Kasumi-1 (cell line): ENCODE results near the gene FGF7.
"Not testable (repeated sequence)": the region's sequence is repeated elsewhere in the genome, so short reads cannot be mapped to it uniquely, and the experiment has no call there.

Source experiments
- DNase-seq, 2 experiments: peaks; one replicate each; lab custom pipeline; 2025; lab: John Stamatoyannopoulos, UW

The FGF7 gene

DNA sequence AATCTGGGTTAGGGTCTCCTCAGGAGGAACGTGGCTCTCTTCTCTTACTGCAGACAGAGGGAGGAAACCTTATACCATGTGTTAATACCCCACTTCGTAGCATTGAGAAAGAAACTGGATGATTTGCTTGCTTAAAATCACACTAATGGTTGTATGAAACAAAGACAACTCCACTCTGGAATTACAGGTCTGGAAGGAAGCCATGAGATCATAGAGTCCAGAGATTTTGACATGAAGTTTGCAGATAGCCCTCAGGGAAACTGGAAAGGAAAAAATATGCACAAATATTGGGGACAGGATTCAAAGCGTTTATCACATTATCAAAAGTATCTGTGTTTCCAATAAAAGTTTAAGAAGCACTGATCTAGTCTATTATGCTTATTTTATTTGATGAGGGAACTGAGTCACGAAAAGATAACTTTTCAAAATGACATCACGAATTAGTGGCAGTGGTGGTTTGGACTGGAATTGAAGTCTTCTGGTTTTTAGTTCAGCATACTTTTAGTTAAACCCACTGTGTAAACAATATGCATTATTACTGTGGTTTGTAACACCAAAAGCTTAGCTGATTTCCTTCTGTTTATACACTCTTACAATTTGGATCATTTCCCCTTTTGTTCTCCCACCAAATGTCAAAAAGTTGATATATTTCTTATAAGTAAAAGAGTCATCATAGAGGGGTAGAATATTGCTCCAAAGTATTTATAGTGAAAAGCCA is 16.8 kb downstream of the FGF7 start:
- peak in 1 of 2 experiments; percentile 52 for DNase-seq

DNA sequence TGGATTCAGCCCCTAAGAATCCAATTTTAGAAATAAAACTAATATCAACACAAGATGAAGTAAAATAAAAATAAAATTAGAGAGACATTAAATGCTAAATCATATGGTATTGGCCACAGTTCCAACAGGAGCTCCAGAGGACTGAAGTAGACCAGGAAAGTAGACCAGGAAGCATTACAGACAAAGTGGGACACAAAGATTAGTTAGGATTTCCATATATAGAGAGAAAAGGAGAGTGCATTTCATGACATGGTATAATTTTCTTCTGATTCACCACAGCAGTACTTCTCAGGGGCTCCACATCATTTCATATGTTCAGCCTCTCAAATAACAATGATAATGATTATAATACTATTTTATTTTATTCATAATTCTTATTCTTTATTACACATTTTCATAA is 18.3 kb downstream of the FGF7 start:
- no peak for DNase-seq

DNA sequence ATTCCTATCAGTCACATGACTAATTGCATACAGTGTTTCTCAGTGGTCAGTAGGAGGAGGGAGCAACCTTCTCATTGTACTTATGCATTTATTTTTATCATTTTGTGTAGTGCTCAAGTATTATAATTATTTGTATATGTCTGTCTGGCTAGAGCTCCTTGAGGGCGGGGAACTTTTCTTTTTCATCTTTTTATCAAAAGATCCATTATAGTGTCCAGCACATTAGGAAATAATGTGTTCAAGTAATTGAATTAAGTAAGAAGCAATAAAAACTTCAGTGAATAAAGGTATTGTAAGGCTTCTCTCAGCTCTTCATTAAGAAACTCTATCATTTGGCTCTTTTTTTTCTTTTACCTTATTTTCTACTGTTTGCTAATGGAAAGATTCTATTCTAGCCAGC is 18.8 kb downstream of the FGF7 start:
- DNase-seq = no peak

DNA sequence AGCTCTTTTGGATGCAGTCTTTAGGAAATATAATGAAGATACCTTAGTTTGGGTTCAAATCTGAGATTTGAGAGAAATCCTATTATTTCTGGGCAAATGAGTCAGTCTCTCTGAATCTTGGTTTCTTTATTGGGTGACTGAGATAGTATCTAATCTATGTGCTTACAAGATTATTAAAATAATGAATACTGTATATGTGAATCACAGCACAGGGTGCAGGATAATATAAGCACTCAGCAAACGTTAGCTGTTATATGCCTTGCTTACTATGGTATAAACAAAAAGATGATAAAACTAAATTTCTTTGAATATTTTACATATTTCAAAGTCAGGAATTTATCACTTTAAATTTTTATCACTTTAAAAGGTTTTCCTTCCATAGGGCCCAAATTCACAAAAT is 29.6 kb downstream of the FGF7 start:
- no peak for DNase-seq

DNA sequence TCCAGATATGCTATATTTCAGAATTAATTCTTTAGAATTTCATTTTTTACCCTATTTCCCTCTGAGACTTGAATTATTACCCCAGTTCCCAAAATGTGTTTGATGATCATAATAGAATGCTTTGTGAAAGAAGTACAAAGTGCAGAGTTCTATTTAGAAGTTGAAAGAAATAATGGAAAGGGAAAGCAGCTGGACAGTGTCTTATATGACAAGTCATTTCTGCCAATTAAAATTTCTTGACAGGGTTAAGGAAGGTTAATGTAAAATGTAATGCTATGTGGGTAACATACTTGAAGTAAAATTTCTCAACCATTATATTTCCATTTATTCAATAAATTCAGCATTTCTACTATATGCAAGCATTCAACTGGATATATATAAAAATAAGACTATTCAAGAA is 33.1 kb downstream of the FGF7 start:
- no peak for DNase-seq

DNA sequence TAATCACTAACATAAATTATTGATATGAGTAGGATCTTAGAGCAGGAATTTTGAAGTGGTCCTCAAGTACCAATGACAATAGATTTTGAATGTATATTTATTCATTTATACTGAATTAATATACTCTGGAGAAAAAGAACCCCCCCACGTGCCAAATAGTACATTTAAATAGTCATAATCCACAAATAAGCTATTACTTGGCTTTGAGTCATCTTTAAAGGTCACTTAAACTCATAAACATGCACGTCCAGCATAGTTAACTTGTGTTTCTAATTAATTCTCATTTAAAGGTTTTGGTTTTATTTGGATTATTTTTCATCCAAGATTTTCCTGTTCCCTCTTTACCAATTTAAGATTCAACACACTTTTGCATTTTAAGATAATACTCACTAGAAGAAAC is 35.1 kb downstream of the FGF7 start:
- no peak for DNase-seq

DNA sequence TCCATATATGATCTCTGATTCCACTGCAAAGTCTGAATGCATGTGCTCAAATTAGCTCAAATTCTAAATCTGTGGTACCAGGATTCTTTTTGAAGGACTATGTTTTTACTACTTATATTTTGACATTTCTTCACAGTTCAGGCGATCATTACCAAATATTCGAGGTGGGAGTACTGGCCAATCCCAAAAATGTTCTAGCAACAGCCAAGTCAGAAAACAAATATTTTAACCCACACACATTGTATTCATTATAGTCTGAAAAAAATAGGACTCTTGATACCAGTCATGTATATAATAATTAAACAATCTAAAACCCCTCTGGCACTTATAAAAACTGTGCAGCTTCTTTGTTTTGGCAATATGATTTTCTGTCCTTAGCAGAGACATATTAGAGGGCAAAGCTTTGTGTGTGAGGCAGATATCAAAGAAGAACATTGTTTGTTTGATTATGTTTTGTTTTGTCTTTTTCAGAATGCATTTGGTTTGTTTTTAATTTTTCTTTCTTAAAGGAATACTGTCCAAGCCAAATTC is 37.4 kb downstream of the FGF7 start:
- DNase-seq = no peak

DNA sequence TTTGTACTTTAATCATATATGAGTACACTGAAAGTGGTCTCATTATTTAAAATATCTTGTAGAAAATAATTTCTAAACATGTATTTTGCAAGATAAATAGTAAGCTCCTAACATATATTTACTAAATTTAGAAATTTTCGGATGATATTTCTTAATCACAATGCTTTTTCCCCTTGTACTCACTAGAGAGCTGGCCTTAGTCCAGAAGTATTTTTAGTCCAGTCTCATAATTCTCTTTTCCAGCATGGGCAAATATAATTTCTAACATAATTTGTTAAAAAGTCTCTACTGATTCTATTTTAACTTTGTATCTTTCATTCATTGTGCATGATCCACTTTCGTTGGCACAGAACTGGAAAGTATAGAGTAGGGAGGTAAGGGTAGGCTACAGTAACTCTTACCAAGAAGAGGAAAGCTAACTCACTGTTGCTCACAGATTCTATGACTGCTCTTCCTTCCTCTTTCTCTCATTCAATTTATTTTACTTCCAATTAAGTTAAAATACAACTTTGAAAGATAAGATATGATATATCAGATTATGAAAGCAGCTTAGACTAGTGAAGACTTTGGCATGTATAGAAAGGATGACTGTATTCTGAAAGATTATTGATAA is 39.3 kb downstream of the FGF7 start:
- peak; percentile 63 to 65 for DNase-seq

DNA sequence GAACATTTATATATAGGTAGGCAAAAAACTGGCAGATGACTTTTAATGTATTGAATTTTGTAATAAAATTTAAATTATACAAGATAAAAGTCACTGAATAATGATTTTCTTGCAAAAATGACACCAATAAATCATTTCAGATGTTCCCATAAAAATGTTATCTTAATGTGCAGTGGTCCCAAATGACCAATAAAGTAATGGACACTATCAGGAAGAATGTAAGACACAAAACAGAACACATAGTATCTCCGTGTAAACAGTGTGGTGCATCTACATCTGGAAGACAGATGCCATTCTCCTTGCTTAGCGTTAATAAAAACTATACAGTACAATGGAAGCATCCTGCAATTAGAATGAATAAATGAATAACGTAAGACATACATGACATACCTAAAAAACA is 41.5 kb downstream of the FGF7 start:
- no peak for DNase-seq

DNA sequence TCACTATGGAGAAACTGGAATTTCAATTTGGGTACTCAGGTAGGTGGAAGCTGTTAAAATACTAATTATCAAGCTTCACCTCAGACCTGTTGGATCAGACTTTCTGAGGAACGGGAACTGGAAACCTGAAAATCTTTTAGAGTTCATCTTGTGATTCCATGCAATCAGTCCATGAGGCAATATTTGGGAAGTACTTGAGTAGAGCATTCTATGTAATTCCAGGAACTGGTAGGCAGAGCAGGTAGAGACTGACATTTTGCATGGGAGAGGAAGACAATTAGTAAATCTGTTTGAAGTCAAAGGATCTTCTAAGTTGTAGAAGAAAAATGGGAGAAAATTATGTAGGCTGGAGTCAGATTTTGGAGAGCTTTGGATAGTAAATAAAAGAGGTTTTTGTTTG is 43.1 kb downstream of the FGF7 start:
- DNase-seq = no peak

DNA sequence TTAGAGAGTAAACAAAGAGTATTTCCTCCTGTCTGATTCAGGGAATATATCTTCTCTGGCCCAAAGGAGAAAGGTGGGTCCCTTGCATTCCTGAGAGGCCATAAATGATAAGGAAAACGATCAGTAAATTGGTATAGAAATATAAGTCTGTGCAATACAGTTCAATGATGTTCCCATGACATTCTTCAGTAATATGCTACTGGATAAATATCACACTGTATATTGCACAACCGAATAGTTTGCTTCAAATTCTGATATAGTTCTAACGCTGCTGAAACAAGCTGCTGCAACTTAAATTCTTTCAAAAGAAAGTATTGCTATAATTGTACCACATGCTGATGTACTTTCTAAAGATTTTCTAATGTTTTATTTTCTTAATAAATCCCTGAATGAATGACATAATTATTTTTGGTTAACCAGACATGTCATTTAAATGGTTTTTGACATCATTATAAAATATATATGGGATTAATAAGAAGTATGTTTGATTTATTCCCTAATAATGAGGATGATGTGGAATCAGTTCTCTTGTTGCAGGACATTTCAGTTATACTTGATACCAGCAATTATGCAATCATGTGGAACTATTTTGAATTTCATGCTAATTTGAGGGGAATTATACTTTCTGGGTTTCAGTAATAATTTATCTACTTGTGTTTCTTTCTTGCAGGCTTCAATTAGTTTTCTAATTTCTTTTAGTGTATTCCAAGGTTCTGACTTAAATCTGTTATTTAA is 44.9 kb downstream of the FGF7 start:
- DNase-seq = no peak

DNA sequence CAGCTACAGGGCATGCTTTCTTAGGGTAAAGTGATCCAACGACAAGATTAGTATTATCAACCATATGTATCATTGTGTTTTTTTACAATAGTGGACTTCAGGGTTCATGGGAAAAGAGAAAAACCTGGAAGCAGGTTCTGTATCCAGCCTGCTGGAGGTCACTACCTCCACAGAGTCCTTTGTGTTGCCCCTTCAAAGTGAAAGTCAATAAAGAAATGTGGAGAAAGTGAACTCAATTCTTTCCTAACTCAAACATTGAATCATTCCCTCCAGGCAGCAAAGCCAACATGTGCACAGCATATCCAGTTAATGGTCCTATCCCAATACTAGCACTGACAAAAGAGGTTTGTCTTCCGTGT is 45.4 kb downstream of the FGF7 start:
- DNase-seq = no peak

DNA sequence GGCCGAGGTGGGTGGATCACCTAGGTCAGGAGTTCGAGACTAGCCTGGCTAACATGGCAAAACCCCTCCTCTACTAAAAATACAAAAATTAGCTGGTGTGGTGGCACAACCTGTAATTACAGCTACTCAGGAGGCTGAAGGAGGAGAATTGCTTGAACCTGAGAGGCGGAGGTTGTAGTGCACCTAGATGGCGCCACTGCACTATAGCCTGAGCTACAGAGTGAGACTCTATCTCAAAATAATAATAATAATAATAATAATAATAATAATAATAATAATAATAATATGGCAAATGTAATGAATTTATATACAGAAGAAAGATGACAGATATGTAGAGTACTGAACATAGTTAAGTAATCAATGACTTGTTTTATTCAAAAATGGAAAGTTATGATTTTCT is 48.2 kb downstream of the FGF7 start:
- DNase-seq = peak in 1 of 2 experiments; percentile 36

DNA sequence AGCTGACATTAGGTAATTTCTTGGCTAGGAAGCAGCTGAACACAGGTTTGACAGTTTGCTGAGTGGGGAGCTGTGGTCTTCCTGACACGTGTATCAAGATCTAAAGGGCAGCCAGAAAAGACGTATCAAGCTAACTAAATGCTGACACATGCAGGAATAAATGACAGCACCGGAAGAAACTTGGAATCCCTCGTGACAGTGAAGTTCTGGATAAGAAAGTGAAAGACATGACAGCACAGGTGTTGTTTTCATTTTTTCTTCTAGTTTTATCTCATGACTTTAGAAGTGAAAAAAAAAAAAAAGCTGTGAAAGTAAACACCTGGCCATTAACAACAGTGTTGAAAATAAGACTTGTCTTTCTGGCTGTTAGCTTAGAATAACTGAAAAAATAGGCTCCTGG is 48.7 kb downstream of the FGF7 start:
- no peak for DNase-seq

DNA sequence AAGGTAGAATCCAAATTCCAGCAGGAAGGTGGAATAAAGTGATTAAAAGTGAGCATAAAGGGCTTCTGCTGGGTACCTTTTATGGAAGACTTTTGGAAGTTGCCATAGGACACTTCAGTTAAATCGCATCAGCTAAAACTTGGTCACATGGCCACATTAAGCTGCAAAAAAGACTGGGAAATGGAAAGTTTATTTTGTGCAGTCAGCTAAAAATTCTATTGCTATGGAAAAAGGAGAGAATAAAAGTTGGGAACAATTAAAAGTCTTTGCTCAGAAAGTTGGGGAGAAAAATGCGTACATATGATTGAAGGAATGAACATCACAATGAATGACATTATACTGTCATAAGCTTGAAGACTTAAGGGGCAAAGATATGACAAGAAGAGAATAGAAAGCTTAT is 49.3 kb downstream of the FGF7 start:
- no peak for DNase-seq

DNA sequence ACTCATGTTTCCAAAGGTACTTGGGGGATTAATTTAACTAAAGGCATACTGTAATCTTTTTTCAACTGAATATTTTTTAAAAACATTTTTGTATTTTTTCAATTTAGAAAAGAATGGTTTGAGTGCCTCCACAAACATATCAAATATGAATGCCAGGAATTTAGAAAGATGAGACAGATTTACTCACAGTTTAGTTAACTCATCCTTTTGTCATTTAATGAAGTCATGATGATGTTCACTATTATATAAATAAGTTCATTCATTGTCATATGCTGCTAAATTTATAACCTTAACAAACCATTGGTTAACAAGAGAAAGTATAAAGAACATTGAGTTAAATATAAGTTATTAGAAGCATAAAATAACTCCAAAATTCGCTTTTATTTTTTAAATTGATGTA is 50.0 kb downstream of the FGF7 start:
- no peak for DNase-seq

DNA sequence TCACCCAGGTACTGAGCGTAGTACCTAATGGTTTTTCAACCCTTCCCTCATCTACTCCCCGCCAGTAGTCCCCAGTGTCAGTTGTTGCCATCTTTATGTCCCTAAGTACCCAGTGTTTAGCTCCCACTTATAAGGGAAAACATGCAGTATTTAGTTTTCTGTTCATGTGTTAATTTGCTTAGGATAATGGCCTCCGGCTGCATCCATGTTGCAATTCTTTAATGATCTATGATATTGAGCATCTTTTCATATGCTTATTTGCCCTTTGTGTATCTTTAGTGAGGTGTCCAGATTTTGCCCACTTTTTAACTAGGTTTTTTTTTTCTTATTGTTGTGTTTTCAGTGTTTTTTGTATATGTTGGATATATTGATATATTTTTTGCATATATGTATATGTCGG is 55.0 kb downstream of the FGF7 start:
- not testable (repeated sequence) for DNase-seq

DNA sequence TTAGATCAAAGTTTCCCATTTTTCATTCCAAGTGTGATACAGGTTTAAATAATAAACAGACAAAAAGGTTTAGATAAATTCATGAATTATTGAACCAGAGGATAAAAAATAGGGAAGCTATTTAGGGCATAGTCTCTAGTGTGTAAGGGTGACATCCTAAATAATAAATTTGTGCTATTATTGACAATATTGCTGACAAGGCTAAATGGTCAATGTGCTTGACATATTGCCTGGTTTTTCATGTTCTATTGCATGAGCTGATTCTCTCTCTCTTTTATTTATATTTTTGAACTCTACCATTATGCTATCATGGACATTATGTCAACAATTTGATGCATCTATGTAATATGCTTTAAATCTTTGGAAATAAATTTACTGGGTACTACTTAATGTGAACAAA is 55.9 kb downstream of the FGF7 start:
- DNase-seq = not testable (repeated sequence)

DNA sequence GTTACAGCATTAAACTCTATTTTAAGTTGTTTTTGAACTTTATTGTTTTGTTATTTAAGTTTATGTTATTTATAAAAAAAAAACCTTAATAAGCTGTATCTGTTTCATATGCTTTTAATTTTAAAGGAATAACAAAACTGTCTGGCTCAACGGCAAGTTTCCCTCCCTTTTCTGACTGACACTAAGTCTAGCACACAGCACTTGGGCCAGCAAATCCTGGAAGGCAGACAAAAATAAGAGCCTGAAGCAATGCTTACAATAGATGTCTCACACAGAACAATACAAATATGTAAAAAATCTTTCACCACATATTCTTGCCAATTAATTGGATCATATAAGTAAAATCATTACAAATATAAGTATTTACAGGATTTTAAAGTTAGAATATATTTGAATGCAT is 62.4 kb downstream of the FGF7 start:
- DNase-seq = not testable (repeated sequence)

DNA sequence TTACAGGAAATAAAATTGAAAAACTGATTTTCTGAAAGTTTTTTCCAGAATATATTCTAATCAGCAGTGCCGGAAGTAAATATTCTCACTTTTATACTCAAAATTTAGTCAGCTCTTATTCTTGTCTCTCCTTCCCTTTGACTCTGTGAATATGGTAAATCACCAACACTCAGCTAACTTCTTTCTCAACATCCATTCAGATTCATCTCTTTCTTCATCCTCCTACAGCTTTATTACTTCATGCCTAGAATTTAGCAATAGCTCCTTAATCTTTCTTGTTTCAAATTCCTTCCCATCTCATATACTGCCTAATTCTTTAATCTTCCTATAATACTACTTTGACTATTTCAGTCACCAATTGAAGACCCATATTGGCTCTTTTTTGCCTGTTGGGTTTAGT is 67.9 kb downstream of the FGF7 start:
- no peak for DNase-seq

DNA sequence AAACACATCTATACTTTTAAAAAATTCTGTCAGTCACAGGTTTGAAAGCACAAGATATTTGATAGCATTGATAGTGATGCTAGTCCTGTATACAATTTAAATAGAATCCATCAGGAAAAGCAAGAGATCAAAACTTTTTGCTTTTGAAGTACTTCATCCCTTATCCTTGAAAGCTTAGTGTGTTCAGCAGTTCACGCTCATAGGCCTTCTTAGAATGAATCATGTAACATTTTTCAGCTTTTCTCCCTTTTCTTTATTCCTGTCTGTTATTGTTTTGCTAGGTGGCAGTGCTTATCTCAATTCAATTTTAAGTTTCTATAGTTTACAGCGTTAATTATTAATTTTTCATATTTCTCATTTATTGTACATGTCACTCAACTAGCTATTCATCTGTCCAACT is 69.1 kb downstream of the FGF7 start:
- DNase-seq = no peak

DNA sequence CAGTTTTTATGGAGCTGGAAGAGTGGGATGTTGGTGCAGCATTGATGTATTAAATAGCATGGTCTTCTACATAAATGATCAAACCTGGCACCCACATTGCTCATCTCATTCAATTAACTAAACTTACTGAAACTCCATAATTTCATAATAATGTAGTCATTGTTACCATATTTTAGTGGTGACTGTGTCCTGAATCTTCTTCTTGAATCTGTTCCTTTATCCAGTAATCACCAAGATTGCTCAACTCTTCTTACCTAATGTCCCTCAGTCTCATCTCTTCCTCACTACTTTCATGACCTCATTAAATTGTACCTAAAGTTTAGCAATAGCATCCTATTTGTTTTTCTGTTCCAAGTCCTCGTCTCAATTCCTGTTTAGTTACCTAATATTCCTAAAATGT is 69.8 kb downstream of the FGF7 start:
- DNase-seq = no peak

DNA sequence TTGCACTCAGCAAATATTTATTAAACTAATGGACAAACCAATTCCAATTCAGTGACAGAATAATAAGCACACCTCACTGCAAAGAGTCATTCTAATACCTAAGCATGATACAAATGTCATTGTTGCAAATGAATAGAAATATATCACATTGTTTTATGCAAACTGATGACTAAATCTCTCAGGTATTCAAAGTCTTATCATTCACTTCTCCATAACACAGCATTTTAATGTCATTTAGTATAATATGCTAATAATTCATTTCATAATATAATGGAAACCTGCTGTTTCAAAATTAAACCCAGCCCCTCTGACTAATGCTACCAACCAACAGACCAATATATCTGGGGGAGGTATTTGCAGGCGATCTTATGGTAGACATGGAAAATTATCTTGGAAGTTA is 71.8 kb downstream of the FGF7 start:
- no peak for DNase-seq
